Activated CD8-positive, alpha-beta memory T cell treated with anti-CD3 and anti-CD28 coated beads for 48 hours (primary cell): Measurements from ENCODE around the gene EFNA1.

Experiments
- DNase-seq, 3 experiments: peaks; one replicate each; pipeline ENCODE4 v3.0.0-alpha.2; 2020; ENCODE audit warnings: low read depth in 2 of 3, low spot score in 2 of 3

The EFNA1 gene

DNA sequence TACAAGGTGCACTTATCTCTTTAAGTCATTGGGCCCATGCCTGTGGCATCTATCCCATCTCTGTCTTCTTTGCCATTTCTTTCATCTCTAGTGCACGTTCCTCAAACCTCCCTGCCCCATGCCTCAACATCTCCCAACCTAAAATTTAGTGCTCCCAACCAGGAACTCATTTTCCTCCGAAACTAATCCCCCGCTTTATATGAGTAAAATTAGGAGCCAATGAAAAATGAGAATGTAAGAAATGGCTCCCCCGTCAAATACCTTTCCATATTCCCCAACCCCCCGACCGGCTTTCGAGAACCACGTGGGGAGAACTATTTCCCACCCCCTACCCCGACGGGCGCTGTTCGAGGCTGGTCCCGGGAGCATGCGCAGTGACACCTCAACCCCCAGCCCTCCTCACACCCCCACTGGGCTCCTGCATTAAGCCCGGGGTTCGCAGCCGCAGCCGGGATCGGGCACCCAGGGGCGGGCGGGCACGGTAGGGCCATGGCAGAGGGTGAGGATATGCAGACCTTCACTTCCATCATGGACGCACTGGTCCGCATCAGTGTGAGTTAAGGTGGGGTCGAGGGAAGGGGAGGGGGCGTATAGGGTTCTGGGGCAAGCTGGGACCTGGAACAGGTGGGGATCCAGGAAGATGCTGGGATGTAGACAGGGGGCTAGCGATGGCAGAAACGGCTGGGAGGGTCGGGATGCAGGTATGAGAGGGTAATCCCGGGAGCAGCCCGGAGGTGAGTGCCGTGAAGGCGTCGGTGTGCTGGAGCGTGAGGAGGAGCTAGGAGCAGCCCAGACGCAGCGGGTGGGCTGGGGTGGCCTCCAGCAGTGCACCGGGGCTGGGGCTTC is 46.0 kb downstream of the EFNA1 start, which contains the start of gene TRIM46:
Gene TRIM46, plus strand, starts transcription at position 372 of the 846 bp plus-strand sequence. Its CDS starts 118 bp downstream, at position 490.
- DNase-seq: peak in 2 of 3 experiments; percentile 46 to 47

DNA sequence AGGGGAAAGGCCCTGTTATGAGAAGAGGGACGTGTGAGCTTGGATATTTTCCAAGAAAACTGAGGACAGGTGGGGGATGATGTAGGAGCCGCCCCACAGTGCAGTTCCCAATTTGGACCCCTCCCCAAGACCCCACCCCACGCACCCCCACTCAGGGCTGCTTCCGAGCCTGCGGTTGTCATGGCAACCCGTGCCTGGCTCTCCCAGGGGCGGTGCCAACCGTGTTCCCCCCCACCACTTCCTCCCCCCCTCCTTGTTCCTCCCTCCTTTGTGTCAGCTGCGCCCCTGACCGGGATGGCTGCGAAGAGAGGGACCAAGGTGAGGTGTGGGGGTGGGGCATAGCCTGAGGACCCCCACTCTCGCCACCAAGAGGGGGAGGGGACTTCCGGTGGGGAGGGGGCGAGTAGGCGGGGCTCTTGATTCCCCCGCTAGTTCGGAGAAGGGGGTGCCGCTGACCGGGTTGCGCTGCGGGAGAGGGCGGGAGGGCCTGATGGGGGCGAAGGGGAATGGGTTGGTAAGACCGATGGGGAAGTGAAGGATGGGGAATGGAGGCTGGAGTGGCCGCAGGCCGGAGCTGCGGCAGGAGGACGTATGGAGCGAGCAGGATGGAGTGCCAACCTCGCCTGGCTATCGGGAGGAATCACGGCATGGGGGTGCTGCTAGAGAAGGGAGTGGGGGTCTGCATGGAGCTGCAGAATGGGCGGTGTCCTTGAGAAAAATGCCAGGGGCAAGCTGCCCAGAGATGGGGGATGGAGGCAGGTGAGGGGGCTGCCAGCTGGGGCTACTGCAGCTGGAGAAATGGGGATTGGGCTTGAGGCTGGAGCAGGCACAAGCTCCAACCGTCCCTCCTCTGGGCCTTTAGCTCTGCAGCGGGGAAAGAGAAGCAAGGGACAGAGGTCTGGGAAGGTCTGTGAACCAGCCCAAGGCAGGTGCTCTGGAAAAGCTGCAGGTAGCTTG is 46.9 kb downstream of the EFNA1 start:
- no peak for DNase-seq

DNA sequence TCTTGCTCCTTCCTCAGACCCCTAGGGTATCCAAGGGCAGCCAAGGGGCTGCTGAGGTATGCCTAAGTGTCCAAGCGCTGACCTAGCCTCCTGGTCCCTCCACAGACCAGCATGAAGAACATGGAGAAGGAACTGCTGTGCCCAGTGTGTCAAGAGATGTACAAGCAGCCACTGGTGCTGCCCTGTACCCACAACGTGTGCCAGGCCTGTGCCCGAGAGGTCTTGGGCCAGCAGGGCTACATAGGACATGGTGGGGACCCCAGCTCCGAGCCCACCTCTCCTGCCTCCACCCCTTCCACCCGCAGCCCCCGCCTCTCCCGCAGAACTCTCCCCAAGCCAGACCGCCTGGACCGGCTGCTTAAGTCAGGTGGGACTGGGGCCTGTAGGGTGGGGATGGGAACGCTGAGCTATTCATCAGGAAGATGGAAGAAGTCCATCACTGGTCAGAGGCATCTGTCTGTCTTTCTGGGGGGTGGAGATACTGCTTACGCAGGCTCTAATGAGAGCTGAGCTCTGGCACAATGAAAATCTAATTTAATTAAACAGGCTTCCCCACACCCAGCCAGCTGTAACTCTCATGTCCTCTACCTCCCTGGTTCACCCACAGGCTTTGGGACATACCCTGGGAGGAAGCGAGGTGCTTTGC is 47.7 kb downstream of the EFNA1 start:
- no peak for DNase-seq

DNA sequence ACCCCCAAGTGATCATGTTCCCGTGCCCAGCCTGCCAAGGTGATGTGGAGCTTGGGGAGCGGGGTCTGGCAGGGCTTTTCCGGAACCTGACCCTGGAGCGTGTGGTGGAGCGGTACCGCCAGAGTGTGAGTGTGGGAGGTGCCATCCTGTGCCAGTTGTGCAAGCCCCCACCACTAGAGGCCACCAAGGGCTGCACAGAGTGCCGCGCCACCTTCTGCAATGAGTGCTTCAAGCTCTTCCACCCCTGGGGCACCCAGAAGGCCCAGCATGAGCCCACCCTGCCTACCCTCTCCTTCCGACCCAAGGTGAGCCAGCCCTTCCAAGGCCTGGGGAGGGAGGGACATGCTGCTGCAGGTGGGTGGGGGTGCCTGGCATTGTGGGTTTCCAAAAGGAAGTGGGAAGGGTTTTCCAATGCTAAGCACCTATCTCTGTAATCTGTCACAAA is 48.3 kb downstream of the EFNA1 start:
- DNase-seq: no peak

DNA sequence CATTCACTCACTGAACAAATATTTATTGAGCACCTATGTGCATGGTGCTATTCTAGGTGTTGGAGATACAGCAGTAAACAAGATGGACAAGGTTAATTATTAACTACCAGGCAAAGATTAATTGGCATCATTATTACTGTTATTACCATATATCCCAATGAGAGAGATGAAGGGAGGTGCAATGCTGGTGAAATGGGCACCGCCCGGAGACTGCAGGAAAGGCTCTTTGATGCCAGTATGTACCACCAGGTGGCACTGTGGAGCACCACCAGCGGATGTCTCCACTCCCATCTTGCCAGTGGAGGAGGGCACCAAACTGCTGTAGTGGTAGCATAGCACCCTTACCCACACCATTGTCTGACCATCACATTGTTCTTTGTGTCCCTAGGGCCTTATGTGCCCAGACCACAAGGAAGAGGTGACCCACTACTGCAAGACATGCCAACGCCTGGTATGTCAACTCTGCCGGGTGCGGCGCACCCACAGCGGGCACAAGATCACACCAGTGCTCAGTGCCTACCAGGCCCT is 48.9 kb downstream of the EFNA1 start:
- peak; percentile 60 to 87 (median 86) for DNase-seq

DNA sequence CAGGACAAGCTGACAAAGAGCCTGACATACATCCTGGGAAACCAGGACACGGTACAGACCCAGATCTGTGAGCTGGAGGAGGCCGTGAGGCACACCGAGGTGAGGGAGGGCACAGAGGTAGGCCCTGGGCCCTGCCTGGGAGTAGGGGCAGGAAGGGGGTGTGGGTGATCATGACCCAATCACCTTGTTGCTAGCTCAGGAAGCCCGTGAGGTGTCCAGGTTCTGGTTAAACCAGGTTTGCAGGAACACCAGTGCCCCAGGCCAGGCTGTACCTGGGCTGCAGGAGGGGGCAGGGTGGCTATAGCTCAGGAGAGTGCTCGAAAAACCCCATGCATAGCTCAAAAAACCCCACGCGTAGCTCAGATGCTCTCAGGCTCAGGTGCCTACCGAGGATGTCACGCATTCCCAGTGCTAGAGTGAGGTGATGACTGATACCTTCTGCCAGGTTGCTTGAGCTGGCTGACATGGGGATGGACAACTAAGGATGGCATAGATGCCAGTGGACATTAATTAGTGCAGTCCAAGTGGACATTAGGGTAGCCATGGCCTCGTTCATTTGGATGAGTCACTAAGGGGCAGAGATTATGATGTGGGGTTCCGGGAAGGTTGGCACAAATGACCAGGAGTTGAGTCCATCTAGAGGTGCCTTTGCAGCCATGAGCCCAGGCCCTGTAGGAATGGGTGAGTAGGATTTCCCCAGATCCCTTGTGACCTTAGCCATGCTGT is 49.7 kb downstream of the EFNA1 start:
- no peak for DNase-seq

DNA sequence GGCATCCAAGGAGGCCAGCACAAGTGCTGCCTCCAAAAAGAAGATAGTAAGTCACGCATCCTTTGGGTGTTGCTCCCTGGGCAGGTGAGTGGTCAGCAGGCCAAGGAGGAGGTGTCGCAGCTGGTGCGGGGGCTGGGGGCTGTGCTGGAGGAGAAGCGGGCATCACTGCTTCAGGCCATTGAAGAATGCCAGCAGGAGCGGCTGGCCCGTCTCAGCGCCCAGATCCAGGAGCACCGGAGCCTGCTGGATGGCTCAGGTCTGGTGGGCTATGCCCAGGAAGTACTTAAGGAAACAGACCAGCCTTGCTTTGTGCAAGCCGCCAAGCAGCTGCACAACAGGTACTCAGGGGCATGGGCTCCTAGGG is 50.2 kb downstream of the EFNA1 start:
- DNase-seq: no peak

DNA sequence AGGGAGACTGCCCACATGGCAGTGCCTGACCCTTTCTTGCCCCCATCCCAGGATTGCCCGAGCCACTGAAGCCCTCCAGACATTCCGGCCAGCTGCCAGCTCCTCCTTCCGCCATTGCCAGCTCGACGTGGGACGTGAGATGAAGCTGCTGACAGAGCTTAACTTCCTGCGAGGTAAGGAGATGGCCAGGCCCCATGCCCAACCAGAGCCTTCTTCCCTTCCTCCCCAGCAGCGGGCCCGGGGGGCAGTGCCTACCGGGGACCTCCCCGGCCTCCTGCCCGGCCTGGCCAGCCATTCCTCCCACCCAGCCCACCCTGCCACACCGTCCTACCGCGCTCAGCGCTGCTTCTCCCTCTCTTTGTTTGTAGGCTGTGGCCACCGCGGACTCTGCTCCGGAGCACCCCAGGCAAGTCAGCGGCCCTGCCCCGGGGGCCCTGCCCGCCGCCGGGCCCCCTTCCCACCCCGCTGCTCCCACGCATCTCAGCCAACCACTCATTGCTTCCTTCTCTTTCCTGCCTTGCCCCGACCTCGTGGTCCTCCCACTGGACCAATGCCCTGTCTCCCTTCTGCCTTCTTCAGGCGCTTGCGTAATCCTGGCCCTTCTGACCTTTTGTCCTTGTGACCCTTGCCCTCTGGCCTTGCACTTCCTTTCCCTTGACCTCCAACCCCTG is 50.9 kb downstream of the EFNA1 start:
- DNase-seq: no peak

DNA sequence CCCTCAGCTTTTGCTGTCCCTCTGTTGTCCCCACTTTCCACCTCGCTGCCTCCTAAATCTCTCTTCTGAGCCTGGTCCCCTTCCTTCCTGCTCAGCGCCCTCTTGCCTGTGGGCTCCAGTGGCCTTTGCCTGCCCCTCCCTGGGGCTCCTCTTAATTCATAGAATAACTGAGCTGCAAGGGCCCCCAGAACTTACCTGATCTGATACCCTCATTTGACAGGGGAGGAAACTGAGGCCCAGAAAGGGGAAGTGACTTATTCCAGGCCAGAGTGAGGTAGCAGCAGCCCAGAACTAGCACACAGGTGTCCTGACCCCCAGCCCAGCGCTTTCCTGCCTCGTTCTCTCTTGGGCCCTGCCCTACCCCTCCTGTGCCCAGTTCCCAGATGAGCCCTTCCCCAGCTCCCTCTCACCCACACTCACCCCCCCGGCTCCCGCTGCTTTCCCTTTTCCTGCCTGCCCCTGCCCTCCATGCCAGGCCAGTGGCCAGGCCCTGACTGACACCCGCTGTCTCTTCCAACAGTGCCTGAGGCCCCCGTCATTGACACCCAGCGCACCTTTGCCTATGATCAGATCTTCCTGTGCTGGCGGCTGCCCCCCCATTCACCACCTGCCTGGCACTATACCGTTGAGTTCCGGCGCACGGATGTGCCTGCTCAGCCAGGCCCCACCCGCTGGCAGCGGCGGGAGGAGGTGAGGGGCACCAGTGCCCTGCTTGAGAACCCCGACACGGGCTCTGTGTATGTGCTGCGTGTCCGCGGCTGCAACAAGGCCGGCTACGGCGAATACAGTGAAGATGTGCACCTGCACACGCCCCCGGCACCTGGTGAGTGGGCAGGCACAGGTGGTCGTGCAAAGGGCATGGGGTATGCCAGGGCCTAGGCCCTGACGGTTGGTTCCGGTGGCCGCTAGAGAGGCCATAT is 51.7 kb downstream of the EFNA1 start:
- DNase-seq: no peak

DNA sequence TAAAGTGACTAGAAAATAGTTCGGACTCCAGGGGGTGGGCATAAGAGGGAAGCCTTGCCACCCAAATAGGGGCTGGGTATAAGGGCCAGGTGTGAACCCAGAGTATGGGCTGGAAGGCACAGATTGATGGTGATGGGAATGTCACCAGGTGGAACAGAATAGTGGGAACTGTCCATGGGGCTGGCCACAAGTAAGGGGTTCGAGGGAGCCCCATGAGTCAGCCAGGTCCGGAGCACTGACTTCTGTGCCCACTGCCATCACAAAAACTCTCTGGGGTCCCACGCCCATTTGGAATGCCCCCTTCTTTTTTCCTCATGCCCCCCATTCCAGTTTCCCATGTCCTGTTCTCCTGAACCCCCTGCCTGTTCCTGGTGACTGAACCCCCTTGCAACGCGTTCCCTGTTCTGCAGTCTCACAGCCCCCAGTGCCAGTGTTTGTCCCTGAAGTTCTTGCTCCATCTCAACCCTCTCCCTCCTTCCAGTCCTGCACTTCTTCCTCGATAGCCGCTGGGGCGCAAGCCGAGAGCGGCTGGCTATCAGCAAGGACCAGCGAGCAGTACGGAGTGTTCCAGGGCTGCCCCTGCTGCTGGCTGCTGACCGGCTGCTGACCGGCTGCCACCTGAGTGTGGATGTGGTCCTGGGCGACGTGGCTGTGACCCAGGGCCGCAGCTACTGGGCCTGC is 53.8 kb downstream of the EFNA1 start:
- DNase-seq: no peak

DNA sequence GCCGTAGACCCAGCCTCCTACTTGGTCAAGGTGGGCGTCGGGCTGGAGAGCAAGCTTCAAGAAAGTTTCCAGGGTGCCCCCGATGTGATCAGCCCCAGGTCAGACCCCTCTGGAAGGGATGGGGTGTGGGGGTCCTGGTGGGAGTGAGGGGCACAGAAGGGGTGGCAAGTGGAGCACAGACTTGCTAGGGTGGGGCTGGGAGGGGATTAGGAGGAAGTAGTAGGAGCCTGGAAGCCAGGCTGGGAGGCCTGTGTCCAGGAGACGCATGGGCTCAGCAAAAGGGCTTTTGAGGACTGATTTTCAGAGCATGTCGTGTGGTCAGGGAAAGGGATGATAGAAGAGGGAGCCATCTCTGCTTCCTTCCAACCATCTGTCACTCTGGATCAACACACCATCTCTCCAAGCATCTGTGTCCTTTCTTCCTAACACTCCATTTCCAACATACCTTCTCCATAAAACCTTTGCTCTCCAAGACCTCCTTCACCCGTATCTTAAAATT is 54.4 kb downstream of the EFNA1 start:
- DNase-seq: no peak

DNA sequence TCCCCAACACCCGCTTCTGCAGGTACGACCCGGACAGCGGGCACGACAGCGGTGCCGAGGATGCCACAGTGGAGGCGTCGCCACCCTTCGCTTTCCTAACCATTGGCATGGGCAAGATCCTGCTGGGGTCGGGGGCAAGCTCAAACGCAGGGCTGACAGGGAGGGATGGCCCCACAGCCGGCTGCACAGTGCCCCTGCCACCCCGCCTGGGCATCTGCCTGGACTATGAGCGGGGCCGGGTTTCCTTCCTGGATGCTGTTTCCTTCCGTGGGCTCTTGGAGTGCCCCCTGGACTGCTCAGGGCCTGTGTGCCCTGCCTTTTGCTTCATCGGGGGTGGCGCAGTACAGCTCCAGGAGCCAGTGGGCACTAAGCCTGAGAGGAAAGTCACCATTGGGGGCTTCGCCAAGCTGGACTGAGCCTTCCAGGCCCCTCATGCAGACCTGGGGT is 56.1 kb downstream of the EFNA1 start:
- no peak for DNase-seq

DNA sequence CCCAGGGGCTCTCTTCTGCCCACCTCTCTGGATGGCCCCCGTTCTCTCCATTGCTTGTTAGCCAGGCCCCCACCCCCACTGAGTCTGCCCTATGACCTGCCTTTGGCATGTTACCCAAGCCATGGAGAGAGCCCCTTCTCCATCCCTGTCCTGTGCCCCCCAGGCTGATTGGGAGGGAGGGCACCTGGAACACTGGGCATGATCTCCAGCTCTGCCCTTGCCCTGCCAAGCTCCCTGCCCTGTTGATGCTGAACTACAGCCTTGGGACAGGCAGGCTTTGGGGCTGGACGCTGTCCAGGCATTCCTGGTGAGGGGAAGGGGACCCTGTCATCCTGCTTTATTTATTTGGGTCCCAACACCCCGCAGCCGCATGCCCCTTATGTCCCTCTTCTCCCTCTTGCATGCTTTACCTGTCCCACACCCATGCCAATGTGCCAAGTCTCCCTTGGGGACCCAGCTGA is 56.7 kb downstream of the EFNA1 start:
- no peak for DNase-seq
